AG08395 (cell line): ENCODE measurements around the gene RGS12.

Source experiments
- DNase-seq: peaks from one replicate; pipeline ENCODE4 v3.0.0; 2012; ENCODE audit warnings: mixed read lengths, low spot score

Gene RGS12

DNA sequence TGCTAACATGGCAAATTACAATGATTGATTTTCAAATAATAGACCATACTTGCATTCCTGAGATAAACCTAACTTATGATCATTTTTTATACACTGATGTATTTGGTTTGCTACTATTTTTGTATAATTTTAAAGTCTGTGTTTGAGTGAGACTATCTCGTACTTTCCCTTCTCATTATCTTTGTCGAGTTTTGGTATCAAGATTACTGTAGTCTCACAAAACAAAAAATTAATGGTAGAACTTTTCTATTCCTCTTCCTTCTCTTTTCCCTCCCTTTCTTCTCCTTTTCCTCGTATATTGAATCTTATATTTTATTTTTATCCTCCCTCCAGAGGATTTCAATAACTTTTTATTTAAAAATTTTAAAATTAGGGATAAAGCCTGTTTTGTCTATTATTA, 41.5 kb downstream of the RGS12 start:
- no peak for DNase-seq

DNA sequence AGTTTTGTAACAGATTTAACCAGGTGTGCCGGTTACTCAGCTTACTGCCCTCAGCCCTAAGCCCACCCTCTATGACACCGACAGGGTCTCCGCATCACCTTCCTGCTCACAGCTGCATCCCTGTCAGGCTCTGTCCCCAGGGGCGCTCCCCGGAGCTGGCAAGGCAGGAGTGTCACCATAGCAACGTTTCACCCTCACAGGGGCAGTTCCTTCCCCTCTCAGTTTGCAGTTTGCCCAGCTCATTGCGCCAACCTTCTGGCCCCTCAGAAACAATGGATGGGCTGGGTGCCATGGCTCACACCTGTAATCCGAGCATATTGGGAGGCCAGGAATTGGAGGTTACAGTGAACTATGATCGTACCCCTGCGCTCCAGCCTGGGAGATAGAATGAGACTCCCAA, 42.6 kb downstream of the RGS12 start:
- DNase-seq, result no peak

DNA sequence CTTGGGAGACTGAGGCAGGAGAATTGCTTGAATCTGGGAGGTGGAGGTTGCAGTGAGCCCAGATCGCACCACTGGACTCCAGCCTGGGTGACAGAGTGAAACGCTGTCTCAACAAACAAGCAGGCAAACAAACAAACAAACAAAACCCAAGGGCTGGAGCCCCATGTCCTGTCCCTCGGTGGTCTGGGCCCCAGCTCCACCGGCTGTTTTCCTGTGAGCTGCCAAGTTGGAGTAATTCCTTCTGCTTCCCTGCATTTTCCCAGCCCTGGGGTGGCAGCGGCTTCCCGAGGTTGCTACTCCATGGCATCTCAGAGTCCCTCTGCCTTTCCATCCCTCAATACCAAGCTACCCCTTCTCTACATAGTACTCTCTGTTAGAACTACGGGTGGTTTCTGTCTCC, 43.2 kb downstream of the RGS12 start:
- no peak for DNase-seq

DNA sequence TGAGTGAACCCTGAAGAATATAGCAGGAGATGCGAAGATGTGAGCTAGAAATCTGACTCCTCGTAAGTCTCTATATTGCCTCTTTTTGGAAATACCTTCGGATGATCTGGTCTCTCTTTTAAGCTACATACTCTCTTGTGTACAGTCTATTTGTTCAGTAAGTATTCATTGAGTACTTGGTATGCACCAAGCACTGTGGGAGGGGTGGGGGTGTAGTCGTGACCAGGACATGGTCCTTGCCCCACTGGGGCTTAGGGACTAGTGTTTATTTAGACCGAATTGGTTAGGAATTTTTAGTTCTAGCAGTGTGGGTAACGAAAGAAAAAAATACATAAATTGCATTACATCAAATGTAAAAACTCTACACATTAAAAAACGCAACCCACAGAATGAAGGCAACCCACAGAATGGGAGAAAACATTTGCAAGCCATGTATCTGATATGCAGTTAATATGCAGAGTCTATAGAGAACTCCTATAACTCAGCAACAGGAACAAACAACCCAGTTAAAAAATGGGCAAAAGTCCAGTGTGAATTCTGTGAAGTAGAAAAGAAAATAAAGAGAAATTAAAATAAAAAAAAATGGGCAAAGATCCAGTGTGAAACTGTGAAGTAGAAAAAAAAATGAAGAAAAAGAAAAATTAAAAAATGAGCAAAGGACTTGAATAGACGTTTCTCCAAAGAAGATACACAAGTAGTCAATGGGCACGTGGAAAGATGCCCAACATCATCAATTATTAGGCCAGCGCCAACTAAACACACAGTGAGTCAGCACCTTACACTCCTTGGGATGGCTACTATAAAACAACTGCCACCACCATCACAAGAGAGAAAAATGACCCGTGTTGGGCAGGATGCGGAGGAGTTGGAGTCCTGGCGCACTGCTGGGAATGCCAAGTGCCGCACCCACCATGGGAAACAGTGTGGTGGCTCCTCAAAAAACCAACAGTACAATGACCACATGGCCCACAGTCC, 43.8 kb downstream of the RGS12 start:
- DNase-seq, result no peak

DNA sequence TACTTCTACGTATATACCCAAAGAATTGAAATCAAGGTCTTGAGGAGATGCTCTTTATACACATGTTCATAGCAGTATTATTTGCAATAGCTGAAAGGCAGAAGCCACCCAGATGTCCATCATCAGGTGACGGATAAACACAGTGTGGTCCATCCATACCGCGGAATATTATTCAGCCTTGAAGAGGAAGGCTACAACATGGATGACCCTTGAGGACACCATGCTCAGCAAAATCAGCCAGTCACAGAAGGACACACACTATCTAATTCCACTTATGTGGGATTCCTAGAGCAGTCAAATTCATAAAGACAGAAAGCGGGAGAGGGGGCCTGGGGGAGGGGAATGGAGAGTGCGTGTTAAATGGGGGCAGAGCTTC, 44.5 kb downstream of the RGS12 start:
- DNase-seq, result no peak

DNA sequence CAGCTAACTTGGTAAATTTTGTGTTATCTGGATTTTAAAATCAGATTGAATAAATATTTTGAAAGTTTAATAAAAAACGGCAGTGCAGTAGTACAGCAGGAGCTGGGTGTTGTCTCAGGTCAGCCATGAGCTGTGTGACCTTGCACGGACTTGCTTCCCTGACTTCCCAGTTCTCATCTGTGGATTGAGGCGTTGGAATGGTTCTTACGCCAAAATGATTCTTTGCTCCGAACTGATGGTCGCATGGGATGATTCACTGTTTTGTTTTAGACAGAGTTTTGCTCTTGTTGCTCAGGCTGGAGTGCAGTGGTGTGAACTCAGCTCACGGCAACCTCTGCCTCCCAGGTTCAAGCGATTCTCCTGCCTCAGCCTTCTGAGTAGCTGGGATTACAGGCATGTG, 45.0 kb downstream of the RGS12 start:
- DNase-seq, result no peak

DNA sequence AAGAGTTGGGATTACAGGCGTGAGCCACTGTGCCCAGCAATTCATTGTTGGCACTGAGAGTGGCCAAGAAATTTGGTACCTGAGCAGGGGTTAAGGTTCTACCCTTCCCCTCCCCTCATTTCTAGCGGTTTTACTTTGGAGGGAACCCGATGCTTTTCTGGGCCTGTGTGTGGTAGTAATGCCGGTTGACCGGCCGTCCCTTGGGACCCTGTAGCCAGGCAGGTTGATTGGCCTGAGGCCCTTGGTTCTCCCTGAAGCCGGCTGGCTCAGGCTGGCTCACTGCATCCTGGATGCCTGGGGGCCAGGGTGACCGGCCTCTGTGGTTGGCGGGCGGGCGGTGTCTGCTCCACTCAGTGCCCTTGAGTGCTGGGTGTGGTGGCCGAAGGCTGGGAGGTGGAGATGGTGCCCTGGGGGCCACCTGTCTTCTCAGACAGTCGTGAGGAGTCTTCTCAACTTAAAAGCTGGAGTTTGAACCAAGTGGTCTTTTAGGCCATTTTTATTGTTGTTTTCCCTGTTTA, 45.6 kb downstream of the RGS12 start:
- DNase-seq, result no peak

DNA sequence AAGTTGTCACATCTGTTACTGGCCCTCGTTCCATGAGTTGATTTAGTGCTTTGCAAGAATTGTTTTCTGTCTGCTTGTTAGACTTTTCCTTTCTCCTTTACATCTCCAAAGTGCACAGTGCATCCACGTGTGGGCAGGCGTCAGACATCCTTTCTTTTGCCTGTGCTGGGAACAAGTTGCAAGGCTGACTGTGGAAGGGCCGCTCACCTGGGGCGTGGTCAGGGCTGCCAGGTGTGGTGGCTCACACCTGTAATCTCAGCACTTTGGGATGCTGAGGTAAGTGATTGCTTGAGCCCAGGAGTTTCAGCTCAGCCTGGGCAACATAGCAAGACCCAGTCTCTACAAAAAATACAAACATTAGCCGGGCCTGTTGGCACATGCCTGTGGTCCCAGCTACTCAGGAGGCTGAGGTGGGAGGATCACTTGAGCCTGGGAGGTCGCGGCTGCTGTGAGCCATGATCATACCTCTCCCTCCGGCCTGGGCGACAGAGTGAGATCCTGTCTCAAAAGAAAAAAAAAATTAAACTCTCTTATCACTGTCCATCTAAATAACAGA, 46.2 kb downstream of the RGS12 start:
- DNase-seq, result no peak

DNA sequence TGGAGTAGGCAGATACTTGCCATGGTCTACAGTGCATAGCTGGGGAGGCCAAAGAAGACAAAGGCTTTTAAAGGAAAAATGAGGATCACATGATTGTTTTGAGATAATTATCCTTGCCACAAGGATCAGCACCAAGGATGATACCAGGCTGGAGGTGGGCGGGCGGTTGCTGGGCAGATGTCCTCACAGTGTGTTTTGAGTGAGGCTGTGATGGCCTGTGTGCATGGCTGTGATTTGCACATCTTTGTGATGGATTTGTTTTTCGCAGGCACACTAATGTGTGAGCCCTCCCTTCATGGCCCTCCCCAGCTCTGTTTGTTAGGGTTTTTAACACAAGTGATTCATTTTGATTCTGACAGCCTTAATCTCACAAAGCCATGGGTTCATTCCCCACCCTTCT, 46.8 kb downstream of the RGS12 start:
- no peak for DNase-seq

DNA sequence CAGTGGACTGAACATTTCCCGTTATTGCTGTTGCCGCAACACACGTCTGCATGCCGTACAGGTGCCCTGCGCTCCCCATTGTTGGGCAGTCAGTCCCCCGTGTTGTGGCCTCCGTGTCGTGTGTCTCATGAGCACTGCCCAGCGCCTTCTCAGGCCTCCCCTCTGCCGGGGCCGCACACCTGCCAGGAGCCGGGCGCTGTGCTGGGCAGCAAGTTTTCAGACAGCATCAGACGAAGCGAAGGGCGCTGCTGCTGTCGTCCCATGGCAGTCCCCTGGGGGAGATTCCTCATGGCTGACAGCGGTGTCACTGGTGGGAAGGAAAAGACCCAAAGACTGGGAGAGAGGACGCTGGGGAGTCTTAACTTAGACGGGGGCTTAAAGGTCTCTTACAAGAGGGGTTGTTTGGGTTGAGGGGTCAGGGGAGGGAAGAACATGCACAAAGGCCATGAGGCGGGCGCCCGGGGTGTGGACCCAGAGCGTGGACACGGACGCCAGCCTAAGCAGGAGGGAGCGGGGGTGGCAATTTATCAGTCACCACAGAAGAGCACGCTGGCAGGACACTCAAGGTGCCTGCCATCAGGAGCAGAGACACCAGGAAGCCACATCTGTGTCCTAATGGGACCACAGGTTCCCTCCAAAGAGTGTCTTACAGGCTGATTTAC, 47.3 kb downstream of the RGS12 start:
- no peak for DNase-seq

DNA sequence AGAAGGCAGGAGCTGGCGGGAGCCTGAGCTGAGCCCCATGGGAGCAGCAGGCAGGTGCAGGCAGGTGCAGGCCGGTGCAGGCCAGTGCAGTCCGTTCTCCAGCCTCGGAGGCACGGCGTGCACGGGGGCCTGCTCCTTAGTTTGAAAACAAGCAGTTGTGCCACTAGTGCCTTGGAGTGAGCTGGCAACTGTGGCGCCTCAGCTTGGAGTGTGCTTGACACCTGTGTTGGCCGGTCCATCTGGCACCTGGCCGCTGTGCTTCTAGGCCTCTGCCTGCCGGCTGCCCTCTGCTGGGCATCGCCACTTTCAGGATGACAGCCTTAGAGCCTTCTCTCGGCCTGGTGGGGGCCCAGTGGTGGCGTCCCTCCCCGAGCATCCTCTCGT, 47.9 kb downstream of the RGS12 start:
- DNase-seq, result no peak

DNA sequence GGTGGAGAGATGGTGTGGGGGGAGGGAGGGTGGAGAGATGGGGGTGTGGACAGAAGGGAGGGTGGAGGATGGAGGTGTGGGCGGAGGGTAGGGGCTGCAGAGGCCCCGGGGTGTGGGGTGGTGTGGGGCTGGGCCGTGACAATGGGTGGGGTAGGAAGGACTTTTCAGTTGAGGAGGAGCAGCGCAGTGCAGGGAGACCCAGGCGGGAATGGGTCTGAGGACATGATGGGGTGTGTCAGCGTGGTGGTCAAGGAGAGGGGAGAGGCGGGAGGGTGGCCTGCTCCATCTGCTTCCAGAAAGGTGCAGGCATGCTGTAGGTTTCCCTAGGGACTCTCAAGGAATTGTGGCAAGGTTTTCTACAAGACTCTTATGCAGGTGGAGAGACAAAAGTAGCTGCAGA, 48.9 kb downstream of the RGS12 start:
- DNase-seq, result no peak

DNA sequence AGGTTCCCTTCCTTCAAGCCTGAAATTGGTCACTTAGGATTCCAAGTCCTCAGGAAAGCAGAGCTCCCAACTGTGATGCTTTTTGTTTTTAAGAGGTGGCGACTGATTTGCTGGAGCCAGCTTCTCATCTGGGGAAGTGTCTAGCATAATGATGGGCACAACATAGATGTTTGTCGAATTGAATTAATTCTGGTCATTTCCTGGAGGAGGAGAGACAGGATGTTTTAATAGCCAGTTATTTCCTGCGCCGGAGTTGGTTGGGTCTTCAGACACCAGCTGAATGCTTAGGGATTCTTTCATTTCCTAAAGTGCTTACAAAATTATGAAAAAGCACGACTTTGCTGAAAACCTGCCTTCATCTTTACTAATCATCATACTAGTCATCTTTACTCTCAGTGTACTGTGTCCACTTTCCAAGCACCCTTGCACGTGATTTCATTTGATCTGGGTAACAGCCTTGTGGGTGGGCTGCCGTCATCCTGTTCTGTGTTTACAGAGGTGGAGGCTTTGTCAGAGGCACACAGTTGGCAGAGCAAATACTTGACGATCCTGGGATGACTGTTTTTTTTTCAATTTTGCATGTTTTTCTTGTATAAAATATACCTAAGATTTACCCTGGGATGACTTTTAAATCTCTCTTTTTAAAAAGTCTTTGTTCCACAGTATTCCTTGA, 49.5 kb downstream of the RGS12 start:
- no peak for DNase-seq
